IMR-90 (cell line): ENCODE measurements around the gene MFNG. TPM values are rescaled to one million over a fixed set of nuclear protein-coding genes. Genes with fewer than 3 reads are reported as not detected.

ENCODE experiments used
- ATAC-seq: fragments of 200-7000 bp; cut with Tn5 transposase; 2 replicates; pipeline ENCODE4 v1.9.1; 2020; ENCODE audit warnings: low read depth, mild to moderate bottlenecking, moderate library complexity
- BruUV-seq: library from RNA; stranded (reverse); fragments of 400-500 nt; replicated peaks from 2 replicates; lab custom pipeline; 2021; lab: Mats Ljungman, UMichigan
- CTCF ChIA-PET: fragments of 300-600 bp; formaldehyde crosslinking; extraction: SDS; loops from one replicate; lab custom pipeline; 2021; ENCODE audit warnings: antibody characterized with exemption; lab: Yijun Ruan, JAX
- POLR2A ChIA-PET: fragments of 300-600 bp; sonication (Branson Sonifier 250); formaldehyde crosslinking; loops from one replicate; lab custom pipeline; 2022; ENCODE audit warnings: antibody characterized with exemption; ENCODE audit not compliant: unreplicated experiment; lab: Charles Lee
- DNase-seq: peaks from one replicate; pipeline ENCODE4 v3.0.0; 2013
- H2AFZ ChIP-seq: replicated peaks from 2 replicates; pipeline ENCODE3; 2013; ENCODE audit warnings: low read length, mild to moderate bottlenecking; ENCODE audit not compliant: poor library complexity
- H2AK5ac ChIP-seq: 2 replicates; pipeline ENCODE4 v1.6.1; 2013; ENCODE audit warnings: low read depth, low read length, inconsistent platforms
- H2AK9ac ChIP-seq: replicated peaks from 2 replicates; pipeline ENCODE3; 2013; ENCODE audit warnings: mild to moderate bottlenecking, low read depth, low read length, moderate library complexity; ENCODE audit not compliant: poor library complexity
- H2BK120ac ChIP-seq: 2 replicates; pipeline ENCODE4 v1.6.1; 2013; ENCODE audit warnings: low read depth, low read length, inconsistent platforms
- H2BK15ac ChIP-seq: 3 replicates; pipeline ENCODE4 v1.6.1; 2013; ENCODE audit warnings: low read depth, low read length, inconsistent platforms
- H2BK20ac ChIP-seq: 2 replicates; pipeline ENCODE4 v1.6.1; 2013; ENCODE audit warnings: low read depth, mild to moderate bottlenecking, inconsistent platforms, low read length, moderate library complexity
- H2BK5ac ChIP-seq: 2 replicates; pipeline ENCODE4 v1.6.1; 2013; ENCODE audit warnings: mild to moderate bottlenecking, low read depth, low read length, inconsistent platforms; ENCODE audit not compliant: poor library complexity, severe bottlenecking
- H3K14ac ChIP-seq: replicated peaks from 2 replicates; pipeline ENCODE4 v1.6.1; 2013; ENCODE audit warnings: low read depth, low read length, inconsistent platforms
- H3K18ac ChIP-seq: 2 replicates; pipeline ENCODE4 v1.6.1; 2013; ENCODE audit warnings: low read depth, low read length, control low read depth
- H3K23ac ChIP-seq: 2 replicates; pipeline ENCODE4 v1.6.1; 2013; ENCODE audit warnings: low read depth, low read length, inconsistent platforms
- H3K27ac ChIP-seq: 2 replicates; pipeline ENCODE4 v1.5.1; 2013; ENCODE audit warnings: mild to moderate bottlenecking, control low read depth, low read length; ENCODE audit not compliant: insufficient read depth
- H3K27me3 ChIP-seq: 2 replicates; pipeline ENCODE4 v1.6.1; 2013; ENCODE audit warnings: low read length; ENCODE audit not compliant: control insufficient read depth, insufficient read depth
- H3K36me3 ChIP-seq: 2 replicates; pipeline ENCODE4 v1.6.1; 2013; ENCODE audit warnings: low read length, mixed read lengths; ENCODE audit not compliant: control insufficient read depth, insufficient read depth
- H3K4ac ChIP-seq: 2 replicates; pipeline ENCODE4 v1.6.1; 2013; ENCODE audit warnings: low read depth, low read length, inconsistent platforms
- H3K4me1 ChIP-seq: 2 replicates; pipeline ENCODE4 v1.6.1; 2013; ENCODE audit warnings: low read length, mixed read lengths; ENCODE audit not compliant: control insufficient read depth, insufficient read depth
- H3K4me2 ChIP-seq: 2 replicates; pipeline ENCODE4 v1.6.1; 2013; ENCODE audit warnings: low read depth, mild to moderate bottlenecking, control low read depth, low read length, moderate library complexity
- H3K4me3 ChIP-seq: 2 replicates; pipeline ENCODE4 v1.5.1; 2013; ENCODE audit warnings: low read depth, mild to moderate bottlenecking, control low read depth, low read length, moderate library complexity; ENCODE audit not compliant: insufficient read depth
- H3K56ac ChIP-seq: 2 replicates; pipeline ENCODE4 v1.6.1; 2013; ENCODE audit warnings: low read length, inconsistent platforms; ENCODE audit not compliant: insufficient read depth; ENCODE audit errors: extremely low read depth
- H3K79me1 ChIP-seq, 2 experiments: 2 replicates each; pipeline ENCODE4 v1.6.1; 2013; ENCODE audit warnings: low read length in 2 of 2, inconsistent platforms in 1 of 2, low read depth in 1 of 2
- H3K9ac ChIP-seq: 2 replicates; pipeline ENCODE4 v1.6.1; 2013; ENCODE audit warnings: low read depth, low read length, control low read depth
- H3K9me1 ChIP-seq: 2 replicates; pipeline ENCODE4 v1.6.1; 2013; ENCODE audit warnings: low read length, inconsistent platforms; ENCODE audit not compliant: insufficient read depth
- H3K9me3 ChIP-seq: 2 replicates; pipeline ENCODE4 v1.6.1; 2013; ENCODE audit warnings: low read length; ENCODE audit not compliant: control insufficient read depth, insufficient read depth
- H4K20me1 ChIP-seq: 2 replicates; pipeline ENCODE4 v1.6.1; 2013; ENCODE audit warnings: low read length, inconsistent platforms; ENCODE audit not compliant: insufficient read depth
- H4K5ac ChIP-seq: 2 replicates; pipeline ENCODE4 v1.6.1; 2013; ENCODE audit warnings: mild to moderate bottlenecking, low read depth, low read length, control low read depth
- H4K8ac ChIP-seq, 2 experiments: 2 replicates each; pipeline ENCODE4 v1.6.1; 2013; ENCODE audit warnings: low read depth in 2 of 2, low read length in 2 of 2, control low read depth in 1 of 2, inconsistent platforms in 1 of 2
- H4K91ac ChIP-seq: 2 replicates; pipeline ENCODE4 v1.6.1; 2013; ENCODE audit warnings: low read depth, low read length, inconsistent platforms; ENCODE audit not compliant: insufficient read depth
- BHLHE40 ChIP-seq: fragments of 150-350 bp; IDR thresholded peaks from 2 replicates; pipeline ENCODE4 v1.6.1; 2016; ENCODE audit warnings: mild to moderate bottlenecking, low read depth, low read length
- CTCF ChIP-seq: conservative IDR thresholded peaks from 2 replicates; pipeline ENCODE4 v1.5.1; 2012; ENCODE audit warnings: mild to moderate bottlenecking, low read depth, low read length, improper control_type of control experiment
- FOS ChIP-seq: fragments of 150-350 bp; IDR thresholded peaks from 2 replicates; pipeline ENCODE4 v1.6.1; 2016; ENCODE audit warnings: low read depth, low read length
- MAZ ChIP-seq: IDR thresholded peaks from 2 replicates; pipeline ENCODE4 v1.6.1; 2012; ENCODE audit warnings: low read depth, mild to moderate bottlenecking, low read length, improper control_type of control experiment, moderate library complexity, borderline replicate concordance
- RAD21 ChIP-seq: IDR thresholded peaks from 2 replicates; pipeline ENCODE4 v1.6.1; 2012; ENCODE audit warnings: low read length, improper control_type of control experiment
- RCOR1 ChIP-seq: IDR thresholded peaks from 2 replicates; pipeline ENCODE4 v1.6.1; 2012; ENCODE audit warnings: mild to moderate bottlenecking, low read length, improper control_type of control experiment; ENCODE audit not compliant: insufficient replicate concordance
- SMC3 ChIP-seq: fragments of 150-350 bp; IDR thresholded peaks from 2 replicates; pipeline ENCODE4 v1.6.1; 2016; ENCODE audit warnings: low read depth, mild to moderate bottlenecking, antibody characterized with exemption, low read length, moderate library complexity
- WGBS, 2 experiments: methylation state at CpG; one replicate each; pipeline versions ENCODE4 v1.1.5 to v1.1.7; 2013; ENCODE audit warnings: missing lambda C conversion rate in 2 of 2; ENCODE audit not compliant: insufficient read length in 1 of 2; ENCODE audit errors: extremely low coverage in 2 of 2; 5-methylcytosine and 5-hydroxymethylcytosine counted together
- dilution Hi-C: fragments of 300-500 bp; cut with HindIII; formaldehyde crosslinking; loops from one replicate; pipeline ENCODE4 v1.14.3; 2018; ENCODE audit warnings: low sequenced_read_pairs; ENCODE audit not compliant: unreplicated experiment
- in situ Hi-C: fragments of 300-500 bp; cut with MboI; formaldehyde crosslinking; loops from 3 replicates; pipeline ENCODE4 v1.14.3; 2019; ENCODE audit warnings: low sequenced_read_pairs, inconsistent platforms, mixed read lengths
- intact Hi-C: fragments of 100-400 bp; cut with micrococcal nuclease; formaldehyde crosslinking; loops from 2 replicates; pipeline ENCODE4 v1.10.0; 2022
- polyA plus RNA-seq, 3 experiments: library from polyadenylated mRNA; depleted of rRNA; stranded (reverse); fragments of >200 nt; gene quantifications; 2 replicates each; pipeline ENCODE4 v1.2.3, GENCODE V29; 2012; ENCODE audit warnings: low replicate concordance in 1 of 3
- total RNA-seq: library from RNA; depleted of rRNA; stranded (reverse); fragments of >200 nt; gene quantifications from 2 replicates; pipeline ENCODE4 v1.2.3, GENCODE V29; 2012
- TF ChIP-seq, protein P1 (sequence below): fragments of 150-350 bp; IDR thresholded peaks from 2 replicates; pipeline ENCODE4 v1.6.1; 2017; ENCODE audit warnings: mild to moderate bottlenecking, antibody characterized with exemption, low read length, low read depth

The MFNG gene
- total and polyA plus RNA-seq, 2 of the 4 experiments (the other 2 are of a cell fraction): 0.15 TPM; not detected in 1

- no peak overlapping the region for H2BK5ac ChIP-seq
- no peak overlapping the region for H3K9ac ChIP-seq
- 95% methylated on average over 7 of the region's 10 CpGs; no CpG with 5 or more reads in 1 of the 2 experiments for WGBS, 2 experiments
- no peak overlapping the region for H3K18ac ChIP-seq
- intact Hi-C loops (no loop called here), in situ Hi-C loops (no loop called here), dilution Hi-C loops (no loop called here)
- peaks cover 3% of the 10 kb centered on the region; the same call in 1 of the 2 replicates for H3K36me3 ChIP-seq
- ChIA-PET POLR2A (no interaction called here), CTCF (no interaction called here)
- peaks cover 13% of the 10 kb centered on the region for H3K9me1 ChIP-seq
- no peak overlapping the region for H2AK9ac ChIP-seq
- no peak overlapping the region for H2BK15ac ChIP-seq
- ATAC-seq (no peak), DNase-seq (no peak)
- H3K23ac ChIP-seq: no peak overlapping the region
- no peak overlapping the region for H4K91ac ChIP-seq
- H3K4me2 ChIP-seq: no peak overlapping the region
- H3K79me1 ChIP-seq: peaks cover 0 to 6% of the 10 kb centered on the region in 2 experiments; a peak in 1 of 4 replicates
- H3K4me1 ChIP-seq: peaks cover 14% of the 10 kb centered on the region
- H2AK5ac ChIP-seq: no peak overlapping the region
- H3K9me3 ChIP-seq: no peaks in the 10 kb centered on the region
- no peak overlapping the region for H2AFZ ChIP-seq
- H3K4me3 ChIP-seq: no peak overlapping the region
- H4K20me1 ChIP-seq: peaks cover 8% of the 10 kb centered on the region
- no peak overlapping the region for H3K14ac ChIP-seq
- BruUV-seq: no TSS peak
- H4K5ac ChIP-seq: no peak overlapping the region
- TF ChIP-seq RAD21 (no peak), BHLHE40 (no peak), SMC3 (no peak), RCOR1 (no peak), CTCF (no peak), MAZ (no peak), FOS (no peak)
- TF ChIP-seq, protein P1, sequence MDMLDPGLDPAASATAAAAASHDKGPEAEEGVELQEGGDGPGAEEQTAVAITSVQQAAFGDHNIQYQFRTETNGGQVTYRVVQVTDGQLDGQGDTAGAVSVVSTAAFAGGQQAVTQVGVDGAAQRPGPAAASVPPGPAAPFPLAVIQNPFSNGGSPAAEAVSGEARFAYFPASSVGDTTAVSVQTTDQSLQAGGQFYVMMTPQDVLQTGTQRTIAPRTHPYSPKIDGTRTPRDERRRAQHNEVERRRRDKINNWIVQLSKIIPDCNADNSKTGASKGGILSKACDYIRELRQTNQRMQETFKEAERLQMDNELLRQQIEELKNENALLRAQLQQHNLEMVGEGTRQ: no peak
- H3K27me3 ChIP-seq: no peaks in the 10 kb centered on the region
- no peak overlapping the region for H3K4ac ChIP-seq
- H3K27ac ChIP-seq: no peak overlapping the region
- H4K8ac ChIP-seq: no peak overlapping the region
- no peak overlapping the region for H2BK120ac ChIP-seq
- no peak overlapping the region for H2BK20ac ChIP-seq
- no peak overlapping the region for H3K56ac ChIP-seq
Measured at GRCh38 chr22:37493979-37494378, 7.8 kb upstream of the MFNG start.
